HL-60/S4 treated with phorbol 12-myristate 13-acetate at 8.2 ng/mL for 4 days and 3 days (cell line): Measurements from ENCODE around the gene ATF7IP2.
"Not testable (repeated sequence)": the region's sequence is repeated elsewhere in the genome, so short reads cannot be mapped to it uniquely, and the experiment has no call there.

Experiments
- in situ Hi-C: fragments of 300-500 bp; cut with MboI; formaldehyde crosslinking; loops from 2 replicates; pipeline ENCODE4 v1.15.0; 2022; ENCODE audit warnings: low sequenced_read_pairs

The ATF7IP2 gene, protein sequence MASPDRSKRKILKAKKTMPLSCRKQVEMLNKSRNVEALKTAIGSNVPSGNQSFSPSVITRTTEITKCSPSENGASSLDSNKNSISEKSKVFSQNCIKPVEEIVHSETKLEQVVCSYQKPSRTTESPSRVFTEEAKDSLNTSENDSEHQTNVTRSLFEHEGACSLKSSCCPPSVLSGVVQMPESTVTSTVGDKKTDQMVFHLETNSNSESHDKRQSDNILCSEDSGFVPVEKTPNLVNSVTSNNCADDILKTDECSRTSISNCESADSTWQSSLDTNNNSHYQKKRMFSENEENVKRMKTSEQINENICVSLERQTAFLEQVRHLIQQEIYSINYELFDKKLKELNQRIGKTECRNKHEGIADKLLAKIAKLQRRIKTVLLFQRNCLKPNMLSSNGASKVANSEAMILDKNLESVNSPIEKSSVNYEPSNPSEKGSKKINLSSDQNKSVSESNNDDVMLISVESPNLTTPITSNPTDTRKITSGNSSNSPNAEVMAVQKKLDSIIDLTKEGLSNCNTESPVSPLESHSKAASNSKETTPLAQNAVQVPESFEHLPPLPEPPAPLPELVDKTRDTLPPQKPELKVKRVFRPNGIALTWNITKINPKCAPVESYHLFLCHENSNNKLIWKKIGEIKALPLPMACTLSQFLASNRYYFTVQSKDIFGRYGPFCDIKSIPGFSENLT

DNA sequence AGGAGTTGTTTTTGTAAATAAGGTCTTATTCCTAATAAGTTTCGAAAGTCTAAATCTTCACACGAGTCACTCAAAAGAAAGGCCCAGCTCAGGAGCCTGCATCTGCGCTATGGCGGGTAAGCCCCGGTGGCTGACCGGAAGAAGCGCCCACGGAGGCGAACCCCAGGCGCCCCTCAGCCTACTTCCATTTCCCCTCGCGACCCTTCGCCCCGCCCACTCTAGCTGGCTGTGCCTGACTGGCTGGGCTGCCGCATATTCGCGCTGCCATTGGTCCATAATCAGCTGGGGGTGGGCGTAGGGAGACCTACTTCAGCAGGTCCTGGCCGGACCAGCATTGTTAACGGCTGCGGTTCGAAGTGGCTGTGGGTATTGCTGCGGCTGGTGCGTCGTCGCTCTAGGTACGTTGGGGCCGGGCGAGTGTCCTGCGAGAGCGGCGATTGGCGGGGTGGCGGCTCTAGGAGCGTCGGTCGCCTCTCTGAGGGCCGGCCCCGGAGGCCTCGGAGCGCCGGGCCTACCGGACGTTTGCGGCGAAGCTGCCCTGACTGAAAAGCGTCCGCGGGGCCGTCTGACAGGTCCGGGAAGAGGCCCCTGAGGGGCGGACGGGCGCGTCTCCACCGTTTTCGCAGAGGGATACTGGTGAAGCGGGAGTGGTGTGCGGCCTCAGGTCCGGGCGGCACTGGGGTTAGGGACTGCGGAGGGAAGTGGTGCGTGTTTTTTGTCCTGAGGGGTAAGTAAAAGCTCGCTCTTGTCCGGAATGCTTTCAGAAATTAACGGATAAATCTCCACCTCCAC is at the start of gene ATF7IP2:
ATF7IP2 (plus strand) TSS at position 337 of the 792 bp plus-strand sequence. CDS start 44,560 bp downstream, outside the sequence.
- in situ Hi-C loops: no loop called here

DNA sequence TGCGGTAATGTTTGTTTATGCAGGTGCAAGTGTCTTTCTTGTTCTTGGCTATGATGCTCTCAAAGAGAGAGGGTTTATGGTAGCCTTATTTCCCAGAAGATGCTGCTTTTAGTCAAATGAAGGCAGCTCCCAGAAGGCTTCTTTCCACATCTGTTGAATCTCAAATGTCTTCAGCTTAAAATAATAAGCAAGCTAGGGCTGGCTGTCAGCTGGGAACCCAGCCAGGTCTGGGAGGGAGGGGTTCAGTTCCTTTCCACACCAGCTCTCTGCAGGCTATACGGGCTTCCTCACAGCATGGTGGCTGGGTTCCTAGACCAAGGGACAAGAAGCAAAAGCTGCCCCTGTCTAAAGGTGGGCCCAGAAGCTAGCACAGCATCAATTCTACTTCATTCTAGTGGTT is 47.4 kb upstream of the ATF7IP2 start:
- in situ Hi-C loops: no loop called here

DNA sequence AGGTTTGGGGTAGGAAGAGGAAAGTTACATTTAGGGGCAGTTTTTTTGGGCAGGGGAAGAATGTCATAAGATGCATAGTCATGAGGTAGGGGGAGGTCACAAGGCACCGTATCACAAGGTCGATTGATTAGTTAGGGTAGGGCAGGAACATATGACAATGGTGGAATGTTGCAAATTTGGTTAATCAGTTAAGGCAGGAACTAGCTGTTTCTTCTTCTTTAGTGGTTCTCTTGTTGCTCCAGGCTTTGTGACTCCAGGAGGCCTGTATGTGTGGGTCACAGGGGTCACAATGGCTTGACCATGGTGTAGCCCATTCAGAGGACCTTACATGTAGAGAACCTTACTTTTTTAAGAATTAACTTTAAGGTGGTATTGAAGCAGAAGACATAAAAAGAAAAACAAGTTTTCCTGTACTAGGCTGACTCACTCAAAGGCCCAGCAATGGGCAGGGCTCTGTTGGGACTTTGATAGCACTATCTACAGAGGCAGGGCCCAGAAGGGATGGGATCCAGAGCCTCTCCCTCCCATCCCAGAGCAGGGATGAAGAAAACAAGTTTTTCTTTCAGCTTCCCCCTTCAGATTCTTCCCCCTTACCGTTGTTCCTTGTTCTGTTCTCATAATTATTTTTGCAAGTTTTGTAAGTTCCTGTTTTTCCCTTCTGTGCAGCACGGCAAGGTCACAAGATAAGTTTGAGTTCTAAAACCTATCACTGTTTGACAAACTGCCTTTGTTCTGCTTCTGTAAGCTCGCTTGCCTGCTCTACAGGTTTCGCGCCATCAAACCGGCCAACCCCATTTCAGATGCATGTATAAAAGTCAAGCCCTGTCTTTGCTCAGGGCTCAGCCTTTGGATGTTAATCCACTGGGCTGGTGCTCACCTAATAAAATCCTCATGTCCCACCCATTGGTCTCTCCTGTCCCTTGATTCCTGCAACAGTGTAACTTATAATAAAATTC is 45.8 kb upstream of the ATF7IP2 start:
- in situ Hi-C loops: no loop called here

DNA sequence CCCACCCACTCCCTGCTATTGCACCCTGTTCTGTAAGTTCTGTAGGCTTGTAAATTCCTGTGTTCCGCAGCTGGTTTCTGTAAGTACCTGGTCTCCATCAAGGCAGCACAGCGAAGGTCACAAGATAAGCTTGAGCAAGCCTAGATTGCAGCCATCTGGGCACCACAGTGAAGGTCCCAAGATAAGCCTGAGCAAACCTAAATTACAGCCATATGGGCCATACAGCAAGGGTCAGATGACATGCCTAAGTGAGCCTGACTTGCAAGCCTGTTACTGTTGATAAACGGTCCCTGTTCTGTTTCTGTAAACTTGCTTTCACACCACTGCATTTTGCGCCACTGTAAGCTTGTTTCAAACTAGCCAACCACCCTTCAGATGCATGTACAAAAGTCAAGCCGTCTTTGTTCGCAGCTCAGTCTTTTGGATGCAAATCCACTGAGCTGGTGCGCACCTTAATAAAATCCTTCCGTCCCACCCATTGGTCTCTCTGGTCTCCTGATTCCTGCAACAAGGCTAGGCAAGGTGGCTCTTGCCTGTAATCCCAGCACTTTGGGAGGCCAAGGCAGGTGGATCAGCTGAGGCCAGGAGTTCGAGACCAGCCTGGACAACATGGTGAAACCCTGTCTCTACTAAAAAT is 42.6 kb upstream of the ATF7IP2 start:
- in situ Hi-C loops: no loop called here

DNA sequence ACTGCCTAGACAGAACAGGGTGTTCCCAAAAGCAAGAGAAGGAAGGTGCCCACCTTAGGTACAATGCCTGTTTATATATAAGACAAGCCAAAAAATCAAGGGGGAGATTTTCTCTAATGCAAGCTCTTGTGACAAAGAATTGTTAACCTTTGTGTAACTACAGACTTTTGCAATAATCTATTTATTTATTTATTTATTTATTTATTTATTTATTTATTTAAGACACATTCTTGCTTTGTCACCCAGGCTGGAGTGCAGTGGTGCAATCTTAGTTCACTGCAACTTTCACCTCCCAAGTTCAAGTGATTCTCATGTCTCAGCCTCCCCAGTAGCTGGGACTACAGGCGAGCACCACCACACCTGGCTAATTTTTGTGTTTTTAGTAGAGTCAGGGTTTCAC is 41.2 kb upstream of the ATF7IP2 start:
- in situ Hi-C loops: not testable (repeated sequence)

DNA sequence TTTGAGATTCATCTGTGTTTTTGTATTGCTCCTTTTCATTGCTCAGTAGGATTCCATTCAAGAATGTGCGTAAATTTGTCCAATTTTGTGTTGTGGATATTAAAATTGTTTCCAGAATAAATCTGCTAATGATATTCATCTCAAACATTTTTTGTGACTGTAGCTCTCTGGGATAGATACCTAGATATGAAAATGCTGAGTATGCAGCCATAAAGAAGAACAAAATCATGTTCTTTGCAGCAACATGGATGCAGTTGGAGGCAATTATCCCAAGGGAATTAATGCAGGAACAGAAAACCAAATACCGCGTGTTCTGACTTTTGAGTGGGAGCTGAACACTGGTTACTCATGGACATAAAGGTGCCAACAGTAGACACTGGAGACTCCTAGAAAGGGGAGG is 40.2 kb upstream of the ATF7IP2 start:
- in situ Hi-C loops: no loop called here

DNA sequence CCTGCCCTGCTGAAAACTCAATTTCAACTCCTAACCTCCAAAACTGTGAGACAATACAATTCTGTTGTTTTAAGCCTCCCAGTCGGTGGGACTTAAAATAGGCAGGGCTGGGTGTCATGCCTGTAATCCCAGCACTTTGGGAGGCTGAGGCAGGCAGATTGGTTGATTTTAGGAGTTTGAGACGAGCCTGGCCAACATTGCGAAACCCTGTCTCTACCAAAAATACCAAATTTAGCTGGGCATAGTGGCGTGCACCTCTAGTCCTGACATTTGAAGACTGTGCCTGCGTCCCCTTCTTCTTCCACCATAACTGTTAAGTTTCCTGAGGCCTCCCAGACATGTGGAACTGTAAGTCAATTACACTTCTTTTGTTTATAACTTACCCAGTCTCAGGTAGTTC is 36.0 kb upstream of the ATF7IP2 start:
- in situ Hi-C loops: no loop called here

DNA sequence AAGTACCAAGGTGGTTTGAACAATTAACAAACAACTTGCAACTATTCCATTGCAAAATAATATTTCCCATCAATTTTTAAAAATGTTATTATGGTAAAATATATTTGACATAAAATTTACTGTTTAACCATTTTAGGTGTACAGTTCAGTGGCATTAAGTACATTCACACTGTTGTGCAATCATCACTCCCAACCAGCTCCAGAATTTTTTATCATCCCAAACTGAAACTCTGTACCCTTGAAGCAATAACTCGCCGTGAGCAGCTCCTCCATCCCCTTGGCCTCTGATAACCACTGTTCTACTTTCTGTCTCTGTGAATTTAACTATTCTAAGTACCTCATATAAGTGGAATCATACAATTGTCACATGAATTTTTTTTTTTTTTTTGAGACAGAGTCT is 33.6 kb upstream of the ATF7IP2 start:
- in situ Hi-C loops: no loop called here

DNA sequence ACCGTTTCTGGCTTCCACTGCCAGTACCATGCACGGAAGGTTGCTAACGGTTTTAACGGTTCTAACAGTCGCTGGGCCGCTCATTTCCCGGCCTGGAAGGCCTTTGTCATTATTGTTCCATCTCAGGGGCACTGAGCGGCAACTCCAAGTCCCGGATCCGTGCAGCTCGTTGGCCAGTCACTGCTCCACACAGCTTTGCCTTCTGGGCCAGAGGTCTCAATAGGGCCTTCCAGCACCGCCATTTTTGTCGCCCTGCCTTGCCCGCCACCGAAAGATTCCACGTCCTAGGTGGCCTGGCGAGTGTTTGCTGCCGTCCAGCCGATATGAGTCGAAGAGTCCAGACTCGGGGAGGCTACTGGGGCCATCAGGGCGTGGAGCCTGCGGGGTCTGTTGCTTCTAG is 30.3 kb upstream of the ATF7IP2 start:
- in situ Hi-C loops: no loop called here

DNA sequence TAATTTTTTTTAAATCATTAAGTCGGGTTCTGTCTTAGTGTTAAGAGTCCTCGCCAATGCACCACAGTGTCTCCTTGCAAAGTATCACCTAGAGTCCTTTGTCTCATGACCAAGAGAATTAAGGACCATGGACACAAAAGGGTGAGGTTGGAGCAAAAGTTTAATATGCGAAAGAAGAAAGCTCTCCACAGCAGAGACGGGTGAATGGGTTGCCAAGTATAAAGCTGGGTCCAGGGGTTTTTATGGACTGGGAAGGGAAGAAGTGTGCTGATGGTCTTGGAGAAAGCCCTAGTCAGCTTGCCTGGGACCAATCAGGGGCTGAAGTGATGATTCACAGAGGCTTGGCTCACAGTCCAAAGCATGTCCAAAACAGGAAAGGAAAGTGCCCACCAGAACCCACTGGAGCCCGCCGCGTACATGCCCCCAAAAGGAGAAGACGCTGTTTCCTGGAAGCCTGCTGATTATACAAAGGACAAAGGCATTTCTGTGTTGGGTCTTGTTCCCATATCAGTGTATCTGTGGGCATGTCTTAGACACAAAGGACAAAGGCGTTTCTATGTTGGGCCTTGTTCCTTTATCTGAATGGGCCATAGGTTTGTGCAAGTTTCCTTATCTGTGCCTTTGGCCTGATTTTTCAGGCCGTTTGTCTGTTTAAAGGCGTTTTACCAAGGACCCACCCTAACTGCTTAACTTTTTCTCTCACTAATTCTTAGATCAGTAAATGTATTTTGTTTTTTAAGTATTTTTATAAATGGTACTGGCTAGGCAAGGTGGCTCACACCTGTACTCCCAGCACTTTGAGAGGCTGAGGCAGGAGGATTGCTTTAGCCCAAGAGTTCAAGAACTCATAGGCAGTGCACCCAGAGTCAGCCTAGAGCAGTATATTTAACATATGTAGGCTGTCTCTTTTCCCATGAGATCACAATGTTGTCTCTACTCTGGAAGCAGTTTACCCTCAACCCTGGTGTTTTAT is 28.7 kb upstream of the ATF7IP2 start:
- in situ Hi-C loops: no loop called here

DNA sequence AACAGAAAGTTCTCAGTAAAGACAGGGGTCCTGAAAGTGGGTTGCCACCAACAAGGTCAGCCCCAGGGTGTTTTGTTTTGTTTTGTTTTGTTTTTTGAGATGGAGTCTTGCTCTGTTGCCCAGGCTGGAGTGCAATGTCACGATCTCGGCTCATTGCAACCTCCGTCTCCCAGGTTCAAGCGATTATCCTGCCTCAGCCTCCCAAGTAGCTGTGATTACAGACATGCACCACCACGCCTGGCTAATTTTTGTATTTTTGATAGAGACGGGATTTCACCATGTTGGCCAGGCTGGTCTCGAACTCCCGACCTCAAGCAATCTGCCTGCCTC is 24.1 kb upstream of the ATF7IP2 start:
- in situ Hi-C loops: not testable (repeated sequence)

DNA sequence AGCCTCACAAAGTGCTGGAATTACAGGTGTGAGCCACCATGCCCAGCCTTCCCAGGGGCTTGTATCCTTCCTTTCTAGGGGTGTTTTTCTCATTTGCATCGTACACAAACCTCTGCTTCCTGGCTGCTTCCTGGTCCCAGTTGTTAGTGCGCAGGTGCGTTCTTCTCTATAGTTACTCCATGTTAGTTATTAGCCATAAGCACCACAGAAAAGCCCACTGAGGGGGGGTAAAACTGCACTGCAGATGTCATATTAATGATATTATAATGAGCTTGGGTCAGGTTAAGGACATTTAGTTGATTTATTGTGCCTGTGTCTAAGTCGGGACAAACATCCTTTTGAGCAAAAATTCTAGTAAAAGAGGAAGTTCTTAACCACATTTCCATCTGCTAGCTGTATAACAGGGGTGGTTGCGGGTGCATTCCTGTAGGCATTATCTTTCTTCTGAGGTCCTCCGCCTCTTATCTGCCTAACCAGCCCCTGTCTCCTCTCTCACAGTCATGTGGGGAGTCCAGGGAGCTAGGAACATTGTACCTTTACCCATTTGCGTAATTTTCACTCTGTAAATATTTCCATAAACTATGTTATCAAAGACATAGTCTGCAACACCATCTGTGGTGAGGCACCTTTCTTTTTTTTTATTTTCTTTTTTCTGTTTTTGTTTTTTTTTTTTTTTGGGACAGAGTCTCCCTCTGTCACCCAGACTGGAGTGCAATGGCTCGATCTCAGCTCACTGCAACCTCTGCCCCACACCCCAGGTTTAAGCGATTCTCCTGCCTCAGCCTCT is 23.6 kb upstream of the ATF7IP2 start:
- in situ Hi-C loops: no loop called here

DNA sequence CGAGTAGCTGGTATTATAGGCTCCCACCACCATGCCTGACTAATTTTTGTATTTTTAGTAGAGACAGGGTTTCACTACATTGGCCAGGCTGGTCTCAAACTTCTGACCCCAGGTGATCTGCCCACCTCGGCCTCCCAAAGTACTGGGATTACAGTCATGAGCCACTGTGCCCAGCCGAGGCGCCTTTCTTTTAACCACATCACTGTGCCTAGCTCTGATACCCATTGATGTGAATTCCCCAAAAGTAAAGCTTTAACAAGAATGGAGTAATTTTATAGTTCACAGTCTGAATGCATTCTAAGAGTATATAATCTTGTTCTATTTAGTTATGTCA is 23.0 kb upstream of the ATF7IP2 start:
- in situ Hi-C loops: not testable (repeated sequence)

DNA sequence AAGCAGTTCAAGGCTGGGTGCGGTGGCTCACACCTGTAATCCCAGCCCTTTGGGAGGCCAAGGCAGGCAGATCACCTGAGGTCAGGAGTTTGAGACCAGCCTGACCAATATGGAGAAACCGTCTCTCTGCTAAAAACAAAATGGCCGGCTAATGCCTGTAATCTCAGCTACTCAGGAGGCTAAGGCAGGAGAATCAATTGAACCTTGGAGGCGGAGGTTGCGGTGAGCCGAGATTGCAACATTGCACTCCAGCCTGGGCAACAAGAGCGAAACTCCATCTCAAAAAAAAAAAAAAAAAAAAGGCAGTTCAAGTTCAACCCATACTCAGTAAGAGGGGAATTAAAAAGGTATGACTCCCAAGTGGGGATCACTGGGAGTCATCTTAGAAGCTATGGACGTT is 19.2 kb upstream of the ATF7IP2 start:
- in situ Hi-C loops: not testable (repeated sequence)

DNA sequence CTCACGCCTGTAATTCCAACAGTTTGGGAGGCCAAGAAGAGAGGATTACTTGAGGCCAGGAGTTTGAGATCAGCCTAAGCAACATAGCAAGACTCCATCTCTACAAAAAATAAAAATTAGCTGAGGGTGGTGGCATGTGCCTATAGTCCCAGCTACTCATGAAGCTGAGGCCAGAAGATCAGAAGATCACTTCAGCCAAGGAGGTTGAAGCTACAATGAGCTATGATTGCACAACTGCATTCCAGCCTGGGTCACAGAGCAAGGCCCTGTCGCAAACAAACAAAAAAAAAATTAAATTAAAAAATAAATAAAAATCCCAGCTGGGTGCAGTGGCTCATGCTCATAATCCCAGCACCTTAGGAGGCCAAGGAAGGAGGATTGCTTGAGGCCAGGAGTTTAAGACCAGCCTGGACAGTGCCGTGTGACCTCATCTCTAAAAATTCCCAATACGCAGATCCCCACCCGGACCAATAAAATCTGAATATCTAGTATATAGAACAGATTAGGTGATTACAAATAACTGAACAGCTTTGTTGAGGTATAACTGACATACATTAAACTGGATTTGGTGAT is 18.2 kb upstream of the ATF7IP2 start:
- in situ Hi-C loops: no loop called here

DNA sequence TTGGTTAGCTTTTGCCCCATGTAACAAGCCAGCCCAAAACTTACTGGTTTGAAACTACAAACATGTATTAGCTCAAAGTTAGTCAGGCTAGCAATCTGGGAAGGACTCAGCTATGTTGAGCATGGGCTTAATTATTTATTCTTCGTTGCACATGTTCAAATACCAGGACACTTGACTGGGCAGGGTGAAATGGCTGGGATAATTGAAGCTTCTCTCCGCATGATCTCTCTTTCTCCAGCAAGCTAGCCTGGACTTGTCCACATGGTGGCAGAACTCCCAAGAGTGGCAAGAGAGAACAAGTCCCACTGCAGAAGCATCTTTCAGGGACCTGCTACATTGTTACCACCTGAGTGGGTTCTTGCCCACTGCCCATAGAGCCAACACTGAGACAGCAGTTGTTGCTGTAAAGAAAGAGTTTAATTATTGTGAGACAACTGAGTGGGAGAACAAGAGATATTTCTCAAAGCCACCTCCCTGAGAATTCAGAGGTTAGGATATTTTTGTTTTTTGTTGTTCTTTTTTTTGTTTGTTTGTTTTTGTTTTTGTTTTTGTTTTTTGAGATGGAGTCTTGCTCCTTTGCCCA is 16.8 kb upstream of the ATF7IP2 start:
- in situ Hi-C loops: no loop called here

DNA sequence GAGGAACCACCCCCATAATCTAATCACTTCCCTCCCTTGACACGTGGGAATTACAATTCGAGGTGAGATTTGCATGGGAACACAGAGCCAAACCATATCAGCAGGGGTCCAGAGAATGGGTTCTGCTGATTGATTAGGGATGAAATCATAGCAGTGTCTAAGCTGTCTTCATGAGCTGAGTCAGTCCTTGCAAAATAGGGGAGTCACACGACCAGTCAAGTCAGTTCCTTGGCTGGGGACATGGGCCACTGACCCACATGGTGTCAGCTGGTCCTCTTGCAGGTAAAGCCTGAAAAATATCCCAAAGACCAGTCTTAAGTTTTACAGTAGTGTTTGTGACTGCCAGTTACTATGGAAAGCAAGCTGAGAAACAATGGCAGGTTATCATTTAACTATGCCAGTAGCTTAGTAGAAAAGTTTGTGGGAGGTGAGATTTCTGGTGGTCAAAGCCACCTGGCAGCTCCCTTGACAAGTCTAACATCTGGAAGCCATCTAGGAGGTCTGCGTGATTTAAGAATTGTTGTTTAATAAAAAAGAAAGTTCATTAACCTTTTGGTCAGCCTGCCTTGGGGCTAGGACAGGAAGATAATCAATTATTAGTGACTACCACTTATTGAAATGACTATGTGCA is 15.7 kb upstream of the ATF7IP2 start:
- in situ Hi-C loops: no loop called here
